Left renal cortex interstitium (tissue), 4 donors: ENCODE data around the gene CADPS2. TPM values are rescaled to one million over a fixed set of nuclear protein-coding genes. Genes with fewer than 3 reads are reported as not detected.

Source experiments
- DNase-seq, 4 donors: peaks; one replicate each; pipeline ENCODE4 v3.0.0-alpha.2; 2013; ENCODE audit warnings: low read depth in 4 of 4, low spot score in 2 of 4, missing footprints in 1 of 4
- polyA plus RNA-seq, 4 donors: library from polyadenylated mRNA; unstranded; fragments of 120-200 nt; gene quantifications; one replicate each; pipeline ENCODE4 v1.2.1, GENCODE V29; 2013; ENCODE audit not compliant: insufficient read length in 4 of 4

CADPS2 gene
- polyA plus RNA-seq, 4 donors = 39.1 to 65.8 (median 46.5) TPM

DNA sequence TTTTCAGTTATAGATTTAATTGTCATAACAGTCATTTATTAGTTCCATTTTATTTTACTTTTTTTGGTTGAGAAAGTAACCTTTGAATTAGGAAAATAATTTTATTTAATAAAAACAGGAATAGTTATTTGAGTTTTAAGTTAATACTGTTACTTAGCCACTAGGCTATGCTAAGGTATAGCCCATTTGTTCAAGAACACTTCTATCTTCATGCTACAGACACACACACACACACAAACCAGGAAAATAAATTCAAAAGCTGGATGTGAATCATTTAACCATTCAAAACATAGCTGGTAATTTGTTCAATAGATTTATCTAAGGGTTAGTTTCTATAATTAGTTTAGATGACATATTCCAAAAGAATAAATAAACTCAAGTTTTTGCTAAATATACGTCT, 335.7 kb downstream of the CADPS2 start:
- no peak for DNase-seq

DNA sequence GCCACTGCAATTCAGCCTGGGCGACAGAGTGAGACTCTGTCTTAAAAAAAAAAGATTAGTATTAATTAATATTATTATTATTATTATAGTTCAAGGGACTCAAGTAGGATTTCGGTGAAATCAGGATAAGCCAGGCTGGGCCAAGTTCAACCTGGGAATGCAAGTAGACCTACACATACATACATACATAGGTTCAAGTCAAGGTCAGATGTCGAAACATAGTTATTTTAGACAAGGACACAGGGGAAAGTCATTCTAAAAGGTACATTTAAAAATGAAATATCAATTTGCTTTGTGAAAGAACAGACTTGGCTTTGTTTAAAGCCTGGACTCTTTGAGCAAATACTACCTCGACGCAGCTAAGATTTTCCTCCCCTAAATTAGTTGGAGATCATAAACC, 336.7 kb downstream of the CADPS2 start:
- DNase-seq = no peak

DNA sequence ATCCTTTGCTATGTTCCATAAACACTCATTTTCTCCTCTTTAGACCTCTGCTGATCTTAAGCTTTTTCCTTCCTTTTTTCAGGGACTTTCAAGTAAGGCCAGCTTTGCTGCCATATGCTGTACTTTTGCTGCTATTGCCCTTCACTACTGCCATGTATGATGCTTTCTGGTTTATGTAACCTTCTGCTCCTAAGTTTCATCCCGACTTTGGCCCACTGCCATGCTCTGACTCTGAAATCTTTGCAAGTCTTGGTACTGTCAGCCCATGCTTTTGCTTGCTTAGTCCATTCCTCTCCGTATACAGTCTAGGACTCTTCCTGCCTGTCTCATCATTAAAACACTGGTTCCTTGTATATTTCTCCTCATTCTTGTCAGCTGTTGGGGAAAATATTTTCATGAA, 339.8 kb downstream of the CADPS2 start:
- no peak for DNase-seq

DNA sequence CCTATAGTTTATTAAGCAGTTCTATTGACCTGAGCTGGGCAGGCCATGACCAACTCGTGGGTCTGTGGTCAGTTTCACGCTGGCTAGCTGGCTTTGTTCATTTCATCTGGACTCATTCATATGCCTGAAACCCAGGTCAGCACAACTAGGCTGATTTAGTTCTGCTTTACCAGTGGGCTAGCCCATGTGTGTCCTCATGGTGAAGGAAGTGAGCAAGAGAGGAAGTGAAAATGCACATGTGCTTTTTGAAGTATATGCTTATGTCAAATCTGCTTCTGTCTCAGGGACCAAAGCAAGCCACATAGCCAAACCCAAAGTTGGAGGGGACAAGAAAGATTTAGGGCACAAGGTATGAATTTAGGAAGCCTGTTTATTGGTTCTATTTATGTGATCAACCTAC, 341.8 kb downstream of the CADPS2 start:
- no peak for DNase-seq

DNA sequence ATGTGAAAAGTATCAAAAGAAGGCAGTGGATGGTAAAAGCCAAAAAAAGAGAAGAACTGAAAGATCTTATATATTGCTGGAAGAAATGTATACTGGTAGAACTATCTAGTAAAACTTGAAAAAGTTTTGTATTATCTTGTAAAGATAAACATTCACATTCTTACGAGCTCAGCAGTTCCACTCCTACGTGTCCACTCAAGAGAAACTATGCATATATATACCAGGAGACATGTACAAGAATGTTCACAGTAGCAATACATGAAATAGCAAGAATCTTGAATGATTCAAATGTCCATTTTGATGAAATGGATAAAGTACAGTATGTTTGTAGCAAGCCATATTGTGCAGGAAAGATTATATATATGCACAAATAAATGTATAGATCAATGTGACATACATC, 342.4 kb downstream of the CADPS2 start:
- no peak for DNase-seq

DNA sequence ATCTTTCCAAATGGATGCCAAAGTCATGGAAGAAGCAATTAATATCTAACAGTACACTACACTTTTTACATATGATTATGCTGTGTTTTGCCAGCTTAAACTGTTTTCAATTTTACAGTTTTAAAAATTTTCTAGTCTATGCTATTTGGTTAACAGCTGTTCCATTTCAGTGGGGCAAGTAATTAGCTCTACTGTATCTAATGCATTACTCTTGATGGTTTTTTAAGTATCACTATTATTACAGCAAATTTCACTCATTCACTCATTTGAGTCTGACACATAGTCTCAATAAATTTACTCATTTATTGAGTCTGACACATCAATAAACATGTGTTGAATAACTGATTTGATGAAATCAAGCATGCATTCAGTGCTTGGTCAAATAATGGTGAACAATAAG, 343.1 kb downstream of the CADPS2 start:
- DNase-seq = no peak

DNA sequence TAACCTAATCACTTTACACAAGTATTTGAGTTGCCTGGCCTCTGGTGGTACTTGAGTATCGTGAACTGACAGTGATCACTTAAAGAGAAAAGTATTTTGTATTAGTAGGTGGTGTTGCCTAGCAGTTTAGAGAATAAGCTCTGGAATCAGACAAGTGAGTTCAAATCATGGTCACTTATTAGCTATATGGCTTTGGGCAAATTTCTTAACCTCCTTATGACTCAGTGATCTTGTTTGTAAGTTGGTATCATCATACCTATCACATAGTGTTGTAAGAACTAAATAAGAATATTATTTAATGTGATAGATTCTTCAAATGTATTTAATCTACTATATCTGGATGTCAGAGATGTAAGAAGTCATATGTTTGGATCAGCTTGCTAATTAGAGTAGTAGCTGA, 351.2 kb downstream of the CADPS2 start:
- no peak for DNase-seq

DNA sequence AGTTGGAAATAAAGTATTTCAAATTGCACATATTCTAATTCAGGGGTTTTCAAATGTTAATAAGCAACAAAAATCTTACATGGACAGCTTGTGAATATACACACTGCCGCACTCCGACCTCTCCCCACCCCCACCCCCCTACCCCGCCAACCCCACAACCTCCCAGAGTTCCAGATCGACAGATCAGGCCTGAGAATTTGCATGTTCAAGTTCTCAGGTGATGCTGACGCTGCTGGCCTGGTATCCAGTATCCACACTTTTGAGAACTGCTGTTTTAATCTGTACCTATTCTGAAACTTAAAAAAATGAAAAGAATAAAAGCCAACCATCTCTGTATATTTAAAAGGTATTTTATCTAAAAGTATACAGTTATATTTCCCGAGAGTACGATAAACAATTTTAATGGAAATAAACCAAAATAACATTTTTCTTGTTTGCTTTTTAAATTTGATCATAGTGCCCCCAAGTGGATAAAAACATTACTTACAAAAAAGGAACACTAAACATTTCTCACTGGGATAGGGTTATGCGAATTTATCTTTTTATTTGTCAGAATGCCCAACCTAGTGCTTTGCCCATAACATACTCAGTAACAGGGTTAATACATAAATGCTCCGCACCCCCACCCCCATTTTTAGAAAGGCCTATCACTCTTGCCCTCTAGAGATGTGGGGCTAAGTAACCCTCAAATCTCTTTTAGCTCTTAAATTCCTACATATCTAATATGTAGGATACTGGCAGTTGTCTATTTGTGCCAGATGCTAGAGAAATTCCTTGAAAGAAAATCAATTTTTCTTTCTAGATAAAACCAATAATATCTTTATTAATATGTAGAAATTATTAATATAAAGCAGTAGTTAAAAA, 353.6 kb downstream of the CADPS2 start:
- DNase-seq = peak in 1 of 4 donors; percentile 7

DNA sequence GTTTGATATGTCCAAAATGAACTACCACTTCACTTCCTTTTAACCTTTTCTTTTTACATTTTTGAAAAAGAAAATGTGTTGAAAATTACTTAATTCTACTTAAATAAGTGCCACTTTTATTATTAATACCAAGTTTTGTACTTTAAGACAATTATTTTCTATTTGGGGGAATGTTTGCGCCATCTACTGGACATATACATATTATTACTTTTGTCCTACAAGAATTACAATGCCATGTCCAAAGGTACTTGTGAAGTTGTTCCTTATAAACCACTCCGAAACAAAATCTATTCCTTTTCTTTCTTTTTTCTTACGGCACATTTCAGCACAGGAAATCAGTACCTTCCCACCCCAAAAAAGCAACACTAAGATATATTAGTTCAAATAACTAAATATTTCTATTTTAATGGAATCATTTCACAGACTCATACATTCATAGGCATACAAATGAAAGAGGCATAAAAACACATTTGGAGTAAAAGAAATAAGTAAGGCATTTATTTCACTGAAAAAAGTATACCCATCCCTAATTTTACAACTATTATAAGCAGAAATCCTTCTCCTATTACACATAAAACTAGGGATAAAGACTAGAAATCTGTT, 357.3 kb downstream of the CADPS2 start:
- peak in 2 of 4 donors; percentile 8 to 16 for DNase-seq

DNA sequence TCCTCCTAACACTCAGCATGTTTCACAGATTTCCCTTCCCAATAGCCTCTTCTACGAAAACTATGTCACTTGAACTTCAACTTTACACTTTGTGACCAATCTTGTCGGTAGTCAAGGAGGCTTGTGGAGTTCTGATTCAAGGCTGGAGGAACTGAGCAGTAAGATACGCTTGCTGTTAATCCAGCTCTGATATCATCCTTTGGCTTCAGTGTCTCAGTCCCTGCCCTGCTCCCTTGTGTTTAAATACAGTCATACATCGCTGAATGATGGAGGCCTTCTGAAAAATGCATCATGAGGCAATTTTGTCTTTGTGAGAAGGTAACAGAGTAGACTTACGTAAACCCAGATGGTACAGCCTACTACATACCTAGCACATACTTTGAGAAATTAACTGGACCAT, 360.9 kb downstream of the CADPS2 start:
- DNase-seq = no peak

DNA sequence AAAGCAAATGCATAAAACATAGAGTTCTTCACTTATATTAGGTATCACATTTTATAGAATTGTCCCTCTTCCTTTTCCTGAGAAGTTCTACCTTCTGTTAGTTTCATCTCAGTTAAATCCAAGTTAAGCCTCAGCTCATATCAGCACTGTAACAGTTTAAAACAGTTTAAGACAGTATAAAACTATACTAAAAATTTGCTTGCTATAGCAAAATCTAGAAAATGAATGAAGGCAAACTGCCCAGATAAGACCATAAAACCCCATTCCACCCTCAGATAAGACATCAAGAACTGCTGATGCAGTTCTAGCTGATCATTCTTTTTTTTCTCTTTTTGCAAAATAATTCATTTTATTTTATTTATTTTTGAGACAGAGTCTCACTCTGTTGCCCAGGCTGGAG, 364.5 kb downstream of the CADPS2 start:
- no peak for DNase-seq

DNA sequence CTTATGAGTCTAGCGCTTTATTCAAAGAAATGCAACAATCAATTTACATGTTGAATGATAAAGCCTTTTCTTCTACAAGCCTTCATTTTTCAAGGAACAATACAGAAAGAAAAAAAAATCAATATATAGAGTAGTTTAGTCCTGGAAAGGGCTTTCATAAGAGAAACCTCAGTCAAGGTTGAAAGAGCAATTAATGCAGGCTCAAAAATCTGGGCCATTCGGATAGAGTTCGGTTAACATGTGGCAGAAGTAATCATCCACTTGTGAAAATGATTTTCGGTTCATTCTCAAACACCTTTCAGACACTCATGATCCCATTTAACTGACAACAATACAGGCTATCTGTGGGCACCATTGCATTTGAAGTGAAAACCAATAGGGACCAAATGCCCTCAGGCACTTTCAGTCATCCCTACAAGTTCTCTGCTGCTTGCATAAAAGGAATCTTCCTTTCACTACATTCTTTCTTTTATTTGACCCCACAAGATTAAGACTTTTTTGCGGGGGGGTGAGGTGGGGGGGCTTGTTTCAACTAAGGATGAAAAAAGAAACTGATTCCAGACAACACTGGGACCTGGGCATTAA, 365.2 kb downstream of the CADPS2 start:
- DNase-seq = no peak

DNA sequence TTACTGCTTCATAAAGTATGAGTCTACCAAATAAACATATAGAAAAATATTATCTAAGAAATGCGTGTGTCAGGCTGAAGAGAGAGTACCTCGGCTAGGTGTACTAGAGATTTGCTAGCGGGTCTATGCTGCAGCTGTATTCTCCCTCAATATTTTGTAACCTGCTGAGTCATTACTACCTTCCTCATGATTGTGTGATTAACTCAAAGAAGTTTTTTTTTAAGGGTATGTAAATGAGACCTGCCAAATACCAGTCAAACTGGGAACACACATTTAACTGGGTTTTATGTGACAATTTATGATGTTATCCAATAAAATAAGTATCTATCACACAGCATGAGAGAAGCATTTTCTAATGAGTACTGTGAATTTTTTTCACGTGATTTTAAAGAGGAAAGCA, 367.8 kb downstream of the CADPS2 start:
- DNase-seq = no peak

DNA sequence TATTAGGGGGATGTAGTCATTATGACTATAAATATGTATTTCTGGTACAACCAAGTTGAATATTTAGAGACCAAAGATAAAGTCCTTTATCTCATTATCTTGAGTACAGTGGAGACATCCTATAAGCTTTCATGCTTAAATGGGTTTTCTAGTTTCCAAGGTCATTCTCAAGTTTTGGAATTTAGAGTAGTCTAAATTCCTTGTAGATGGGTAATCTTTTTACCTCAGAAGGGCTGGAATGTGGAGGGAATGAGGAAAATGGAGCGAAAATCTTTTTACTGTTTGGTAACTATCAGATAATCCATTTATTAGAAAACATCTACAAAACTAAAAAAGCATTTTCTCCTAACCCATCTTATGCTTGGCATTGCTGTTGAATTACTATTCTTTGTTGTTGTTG, 368.7 kb downstream of the CADPS2 start:
- DNase-seq = no peak

DNA sequence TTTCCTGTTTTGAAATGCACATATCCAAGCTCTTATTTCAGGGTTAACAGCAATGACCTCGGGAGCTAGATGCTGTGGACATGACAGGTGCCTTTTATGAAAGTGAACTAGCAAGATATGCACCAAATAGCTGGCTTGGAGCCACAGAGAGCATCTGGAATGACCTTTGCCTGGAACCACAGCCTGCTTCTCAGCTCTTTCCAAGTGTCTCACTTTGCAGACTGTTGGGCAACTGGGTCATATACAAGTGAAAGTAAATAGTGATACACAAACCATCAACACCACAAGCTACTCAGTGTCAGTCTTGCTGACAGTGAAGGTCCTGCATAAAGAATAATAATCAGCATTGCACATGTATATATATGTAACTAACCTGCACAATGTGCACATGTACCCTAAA, 370.9 kb downstream of the CADPS2 start:
- no peak for DNase-seq

DNA sequence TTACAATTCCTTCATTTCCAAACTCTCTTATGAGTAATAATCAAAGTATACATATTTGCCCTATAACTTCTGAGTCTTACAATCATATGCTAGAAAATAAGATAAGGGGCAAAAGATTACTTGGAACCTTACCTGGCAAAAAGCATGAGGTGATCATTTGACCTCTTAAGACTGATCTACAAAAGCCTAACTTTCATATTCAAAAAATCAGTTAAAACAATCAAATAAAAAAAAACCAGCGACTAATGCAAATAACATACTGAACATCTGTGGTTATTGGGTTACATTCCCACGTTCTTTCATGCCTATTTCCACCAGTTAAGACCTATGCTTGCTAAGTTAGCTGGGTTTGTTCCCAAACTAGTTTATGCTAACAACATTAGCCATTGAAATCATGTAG, 375.0 kb downstream of the CADPS2 start:
- no peak for DNase-seq

DNA sequence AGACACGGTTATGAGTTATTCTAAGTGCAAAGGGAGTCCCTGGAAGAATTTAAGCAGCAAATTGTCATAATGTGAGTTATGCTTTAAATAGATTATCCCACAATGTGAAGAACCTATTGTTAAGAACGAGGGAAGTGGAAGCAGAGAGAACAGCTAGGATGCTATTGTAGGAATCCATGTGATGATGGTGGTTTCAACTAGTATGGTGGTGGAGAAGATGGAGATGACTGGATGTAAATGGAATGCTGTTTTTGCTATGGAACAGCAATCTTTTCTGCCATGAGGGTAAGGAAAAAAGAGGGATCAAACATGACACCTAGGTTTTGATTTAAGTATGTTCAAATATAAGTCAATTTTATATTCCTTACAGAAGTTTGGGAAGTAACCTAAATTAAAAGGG, 378.7 kb downstream of the CADPS2 start:
- DNase-seq = no peak

DNA sequence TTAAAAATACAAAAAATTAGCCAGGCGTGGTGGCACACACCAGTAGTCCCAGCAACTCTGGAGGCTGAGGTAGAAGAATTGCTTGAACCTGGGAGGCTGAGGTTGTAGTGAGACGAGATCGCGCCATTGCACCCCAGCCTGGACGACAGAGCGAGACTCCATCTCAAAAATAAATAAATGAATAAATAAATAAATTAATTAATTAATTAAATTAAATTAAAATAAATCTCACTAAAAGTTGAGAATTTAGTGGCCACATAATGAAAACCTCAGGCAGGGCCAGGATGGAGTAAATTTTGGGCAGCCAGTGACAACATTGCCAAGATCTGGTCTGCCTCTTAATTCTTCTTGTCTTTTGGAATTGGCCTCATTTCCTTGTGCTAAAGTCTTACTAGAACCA, 394.3 kb downstream of the CADPS2 start:
- DNase-seq = no peak

DNA sequence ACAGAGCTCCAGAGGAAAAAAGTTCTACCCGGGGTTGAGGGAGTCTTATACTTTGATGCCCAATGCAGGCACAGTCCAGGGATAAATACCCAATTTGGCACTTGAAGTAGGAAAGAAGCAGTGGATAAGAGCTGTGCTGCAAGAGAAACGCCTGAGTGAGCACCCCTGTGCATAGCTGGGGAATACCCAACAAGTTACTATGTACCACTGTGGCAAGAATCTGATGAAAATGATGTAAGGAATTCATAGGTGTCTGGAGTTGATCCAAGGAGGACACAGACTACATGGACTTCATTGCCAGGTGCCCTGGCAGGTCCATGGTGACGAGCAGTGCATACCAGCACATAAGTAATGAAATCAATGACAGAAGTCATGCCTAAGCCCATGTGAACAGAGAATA, 398.0 kb downstream of the CADPS2 start:
- DNase-seq = no peak

DNA sequence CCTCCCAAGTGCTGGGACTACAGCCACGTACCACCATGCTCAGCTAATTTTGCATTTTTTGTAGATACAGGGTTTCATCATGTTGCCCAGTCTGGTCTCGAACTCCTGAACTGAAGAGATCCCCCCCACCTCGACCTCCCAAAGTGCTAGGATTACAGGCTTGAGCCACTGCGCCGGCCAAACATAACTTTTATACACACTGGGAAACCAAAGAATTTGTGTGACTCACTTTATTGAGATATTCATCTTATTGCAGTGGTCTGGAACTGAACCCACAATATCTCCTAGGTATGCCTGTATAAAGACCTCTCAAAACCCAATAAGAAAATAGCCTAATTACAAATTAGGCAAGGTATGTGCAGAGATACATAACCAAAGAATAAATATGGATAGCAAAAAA, 399.1 kb downstream of the CADPS2 start:
- no peak for DNase-seq

DNA sequence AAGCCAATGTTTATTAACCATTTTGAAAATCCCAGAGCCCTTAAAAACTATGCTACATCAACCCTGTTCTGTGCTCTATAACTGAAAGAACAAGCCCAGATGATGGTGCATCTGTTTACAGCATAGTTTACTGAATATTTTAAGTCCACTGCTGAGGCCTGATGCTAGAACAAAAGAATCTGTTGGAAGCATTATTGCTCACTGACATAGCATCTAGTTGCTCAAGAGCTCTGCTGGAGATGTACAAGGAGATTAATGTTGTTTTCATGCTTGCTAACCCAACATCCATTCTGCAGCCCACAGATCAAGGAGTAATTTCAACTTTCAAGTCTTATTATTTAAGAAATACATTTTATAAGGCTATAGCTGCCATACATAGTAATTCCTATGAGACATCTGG, 400.4 kb downstream of the CADPS2 start:
- DNase-seq = no peak

DNA sequence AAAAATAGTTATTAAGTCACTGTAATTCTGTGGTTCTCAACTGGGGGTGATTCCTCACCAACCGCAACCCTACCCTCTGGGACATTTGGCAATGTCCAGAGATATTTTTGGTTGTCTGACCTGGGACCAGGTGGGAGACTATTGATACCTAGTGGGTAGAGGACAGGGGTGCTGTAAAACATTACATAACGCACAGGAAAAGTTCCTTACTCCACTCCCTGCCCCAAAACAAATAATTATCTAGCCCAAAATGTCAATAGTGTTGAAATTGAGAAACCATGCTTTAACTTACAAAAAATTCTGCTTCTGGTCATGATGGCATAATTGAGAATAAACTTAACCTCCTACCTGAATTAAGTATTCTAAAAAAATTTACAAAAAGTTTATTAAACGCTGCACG, 404.0 kb downstream of the CADPS2 start:
- no peak for DNase-seq
